ENCODE measurements around the gene SAFB2. TPM values are rescaled to one million over a fixed set of nuclear protein-coding genes. Genes with fewer than 3 reads are reported as not detected.

SAFB2 gene
- polyA plus RNA-seq, 2 donors, result 27.5 to 43.7 TPM

GRCh38 chr19:5641171-5641570, 18.6 kb upstream of the SAFB2 start:
- WGBS, 2 donors, result 52 to 69% methylated on average over 4 of the region's 4 CpGs
- Histone ChIP-seq H3K27me3 (ENCODE audit: control insufficient read depth in 1 of 2, insufficient read depth in 2 of 2, low read length in 2 of 2) (no peaks in the 10 kb centered on the region), H3K27ac (ENCODE audit: low read depth in 2 of 2, low read length in 1 of 2) (peak overlapping the region in 1 of 2 donors; percentile 59), H3K4me3 (ENCODE audit: low read depth in 1 of 2, low read length in 2 of 2) (no peak overlapping the region), H3K4me1 (ENCODE audit: control insufficient read depth in 2 of 2, insufficient read depth in 2 of 2, low read length in 1 of 2) (peaks cover 0 to 3% of the 10 kb centered on the region in 2 donors), H3K36me3 (ENCODE audit: control insufficient read depth in 2 of 2, insufficient read depth in 2 of 2, low read length in 1 of 2) (peaks cover 1 to 18% of the 10 kb centered on the region in 2 donors), H3K9me3 (ENCODE audit: control insufficient read depth in 2 of 2, insufficient read depth in 1 of 2, low read depth in 1 of 2, low read length in 1 of 2) (no peaks in the 10 kb centered on the region)

- WGBS, 2 donors, result 34 to 43% methylated on average over 1 of the region's 1 CpG
- Histone ChIP-seq H3K27me3 (ENCODE audit: control insufficient read depth in 1 of 2, insufficient read depth in 2 of 2, low read length in 2 of 2) (no peaks in the 10 kb centered on the region), H3K27ac (ENCODE audit: low read depth in 2 of 2, low read length in 1 of 2) (no peak overlapping the region), H3K4me3 (ENCODE audit: low read depth in 1 of 2, low read length in 2 of 2) (no peak overlapping the region), H3K9me3 (ENCODE audit: control insufficient read depth in 2 of 2, insufficient read depth in 1 of 2, low read depth in 1 of 2, low read length in 1 of 2) (no peaks in the 10 kb centered on the region), H3K36me3 (ENCODE audit: control insufficient read depth in 2 of 2, insufficient read depth in 2 of 2, low read length in 1 of 2) (peaks cover 0 to 7% of the 10 kb centered on the region in 2 donors), H3K4me1 (ENCODE audit: control insufficient read depth in 2 of 2, insufficient read depth in 2 of 2, low read length in 1 of 2) (peaks cover 0 to 3% of the 10 kb centered on the region in 2 donors)
These were observed 15.4 kb upstream of the SAFB2 start for GRCh38 chr19:5637971-5638370.

GRCh38 chr19:5635427-5635826, 12.9 kb upstream of the SAFB2 start:
- peaks cover 2 to 3% of the 10 kb centered on the region in 2 donors for H3K4me1 ChIP-seq (ENCODE audit: control insufficient read depth in 2 of 2, insufficient read depth in 2 of 2, low read length in 1 of 2)
- no peaks in the 10 kb centered on the region for H3K27me3 ChIP-seq (ENCODE audit: control insufficient read depth in 1 of 2, insufficient read depth in 2 of 2, low read length in 2 of 2)
- H3K4me3 ChIP-seq (ENCODE audit: low read depth in 1 of 2, low read length in 2 of 2), result no peak overlapping the region
- 83 to 90% methylated on average over 6 of the region's 6 CpGs for WGBS, 2 donors
- no peak overlapping the region for H3K27ac ChIP-seq (ENCODE audit: low read depth in 2 of 2, low read length in 1 of 2)
- no peaks in the 10 kb centered on the region for H3K9me3 ChIP-seq (ENCODE audit: control insufficient read depth in 2 of 2, insufficient read depth in 1 of 2, low read depth in 1 of 2, low read length in 1 of 2)
- H3K36me3 ChIP-seq (ENCODE audit: control insufficient read depth in 2 of 2, insufficient read depth in 2 of 2, low read length in 1 of 2), result no peaks in the 10 kb centered on the region

- H3K4me3 ChIP-seq (ENCODE audit: low read depth in 1 of 2, low read length in 2 of 2), result no peak overlapping the region
- 78 to 88% methylated on average over 5 of the region's 5 CpGs for WGBS, 2 donors
- no peak overlapping the region for H3K27ac ChIP-seq (ENCODE audit: low read depth in 2 of 2, low read length in 1 of 2)
- peaks cover under 1 to 7% of the 10 kb centered on the region in 2 donors for H3K36me3 ChIP-seq (ENCODE audit: control insufficient read depth in 2 of 2, insufficient read depth in 2 of 2, low read length in 1 of 2)
- H3K27me3 ChIP-seq (ENCODE audit: control insufficient read depth in 1 of 2, insufficient read depth in 2 of 2, low read length in 2 of 2), result no peaks in the 10 kb centered on the region
- no peaks in the 10 kb centered on the region for H3K9me3 ChIP-seq (ENCODE audit: control insufficient read depth in 2 of 2, insufficient read depth in 1 of 2, low read depth in 1 of 2, low read length in 1 of 2)
- peaks cover 2 to 3% of the 10 kb centered on the region in 2 donors for H3K4me1 ChIP-seq (ENCODE audit: control insufficient read depth in 2 of 2, insufficient read depth in 2 of 2, low read length in 1 of 2)
These were observed 10.1 kb upstream of the SAFB2 start for GRCh38 chr19:5632657-5633056.

DNA sequence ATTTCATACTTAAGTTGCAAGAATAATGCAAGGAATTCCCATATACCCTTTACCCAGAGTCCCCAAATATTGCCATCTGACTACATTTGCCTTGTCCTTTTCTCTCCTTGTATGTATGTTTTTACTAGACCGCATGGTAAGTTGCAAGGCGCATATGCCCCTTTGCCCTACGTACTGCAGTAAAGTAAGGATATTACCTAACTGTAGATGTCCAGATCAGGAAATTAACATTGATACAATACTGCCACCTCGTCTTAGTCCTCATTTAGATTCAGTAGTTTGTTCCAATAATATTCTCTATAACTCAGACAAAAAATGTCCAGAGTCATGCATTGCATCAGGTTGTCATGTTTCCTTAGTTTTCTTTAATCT, 9.7 kb upstream of the SAFB2 start:
- Histone ChIP-seq H3K27ac (ENCODE audit: low read depth in 2 of 2, low read length in 1 of 2) (no peak overlapping the region), H3K4me3 (ENCODE audit: low read depth in 1 of 2, low read length in 2 of 2) (no peak overlapping the region), H3K36me3 (ENCODE audit: control insufficient read depth in 2 of 2, insufficient read depth in 2 of 2, low read length in 1 of 2) (peaks cover 5 to 11% of the 10 kb centered on the region in 2 donors), H3K4me1 (ENCODE audit: control insufficient read depth in 2 of 2, insufficient read depth in 2 of 2, low read length in 1 of 2) (peaks cover 3 to 4% of the 10 kb centered on the region in 2 donors), H3K9me3 (ENCODE audit: control insufficient read depth in 2 of 2, insufficient read depth in 1 of 2, low read depth in 1 of 2, low read length in 1 of 2) (no peaks in the 10 kb centered on the region), H3K27me3 (ENCODE audit: control insufficient read depth in 1 of 2, insufficient read depth in 2 of 2, low read length in 2 of 2) (no peaks in the 10 kb centered on the region)
- WGBS, 2 donors, result 65 to 81% methylated on average over 4 of the region's 4 CpGs

DNA sequence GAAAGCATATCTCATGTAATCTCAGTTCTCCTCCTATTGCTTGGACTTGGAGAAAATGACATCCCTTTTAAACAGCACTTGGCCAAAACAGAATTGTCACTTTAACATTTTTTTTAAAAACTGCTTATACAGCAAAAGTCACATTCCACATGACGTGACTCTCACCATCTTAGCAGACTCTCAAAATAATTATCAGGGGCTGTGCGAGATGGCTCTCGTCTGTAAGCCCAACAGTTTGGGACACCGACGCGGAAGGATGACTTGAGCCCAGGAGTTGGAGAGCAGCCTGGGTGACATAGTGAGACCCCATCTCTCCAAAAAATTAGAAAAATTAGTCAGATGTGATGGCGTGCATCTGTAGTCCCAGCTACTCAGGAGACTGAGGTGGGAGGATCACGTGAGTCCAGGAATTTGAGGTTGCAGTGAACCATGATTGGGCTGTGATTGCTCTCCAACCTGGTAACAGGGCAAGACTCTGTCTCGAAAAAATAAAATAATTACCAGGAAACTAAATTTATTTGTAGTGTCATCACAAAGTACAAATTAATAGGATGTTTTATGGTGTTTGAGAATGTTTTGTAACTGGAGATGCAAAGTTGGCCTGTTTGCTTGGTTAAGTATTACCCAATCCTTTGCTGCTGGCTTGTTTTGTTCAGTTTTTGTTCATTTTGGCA, 9.1 kb upstream of the SAFB2 start:
- Histone ChIP-seq H3K27me3 (ENCODE audit: control insufficient read depth in 1 of 2, insufficient read depth in 2 of 2, low read length in 2 of 2) (no peaks in the 10 kb centered on the region), H3K4me3 (ENCODE audit: low read depth in 1 of 2, low read length in 2 of 2) (no peak overlapping the region), H3K27ac (ENCODE audit: low read depth in 2 of 2, low read length in 1 of 2) (peak overlapping the region in 1 of 2 donors; percentile 55), H3K4me1 (ENCODE audit: control insufficient read depth in 2 of 2, insufficient read depth in 2 of 2, low read length in 1 of 2) (peaks cover 3 to 4% of the 10 kb centered on the region in 2 donors), H3K9me3 (ENCODE audit: control insufficient read depth in 2 of 2, insufficient read depth in 1 of 2, low read depth in 1 of 2, low read length in 1 of 2) (no peaks in the 10 kb centered on the region), H3K36me3 (ENCODE audit: control insufficient read depth in 2 of 2, insufficient read depth in 2 of 2, low read length in 1 of 2) (peaks cover 6 to 16% of the 10 kb centered on the region in 2 donors)
- whole genome bisulfite sequencing, 2 donors, result 71 to 72% methylated on average over 9 of the region's 9 CpGs

- 82 to 83% methylated on average over 9 of the region's 9 CpGs for WGBS, 2 donors
- Histone ChIP-seq H3K27ac (ENCODE audit: low read depth in 2 of 2, low read length in 1 of 2) (no peak overlapping the region), H3K4me3 (ENCODE audit: low read depth in 1 of 2, low read length in 2 of 2) (no peak overlapping the region), H3K4me1 (ENCODE audit: control insufficient read depth in 2 of 2, insufficient read depth in 2 of 2, low read length in 1 of 2) (peaks cover 8 to 14% of the 10 kb centered on the region in 2 donors), H3K36me3 (ENCODE audit: control insufficient read depth in 2 of 2, insufficient read depth in 2 of 2, low read length in 1 of 2) (peaks cover 9 to 20% of the 10 kb centered on the region in 2 donors), H3K27me3 (ENCODE audit: control insufficient read depth in 1 of 2, insufficient read depth in 2 of 2, low read length in 2 of 2) (no peaks in the 10 kb centered on the region), H3K9me3 (ENCODE audit: control insufficient read depth in 2 of 2, insufficient read depth in 1 of 2, low read depth in 1 of 2, low read length in 1 of 2) (no peaks in the 10 kb centered on the region)
These were observed 6.4 kb upstream of the SAFB2 start for GRCh38 chr19:5628919-5629481.

GRCh38 chr19:5628461-5628860, 5.9 kb upstream of the SAFB2 start:
- H3K27me3 ChIP-seq (ENCODE audit: control insufficient read depth in 1 of 2, insufficient read depth in 2 of 2, low read length in 2 of 2), result no peaks in the 10 kb centered on the region
- 68 to 71% methylated on average over 1 of the region's 1 CpG for WGBS, 2 donors
- H3K4me1 ChIP-seq (ENCODE audit: control insufficient read depth in 2 of 2, insufficient read depth in 2 of 2, low read length in 1 of 2), result peaks cover 8 to 14% of the 10 kb centered on the region in 2 donors
- H3K27ac ChIP-seq (ENCODE audit: low read depth in 2 of 2, low read length in 1 of 2), result no peak overlapping the region
- H3K4me3 ChIP-seq (ENCODE audit: low read depth in 1 of 2, low read length in 2 of 2), result no peak overlapping the region
- no peaks in the 10 kb centered on the region for H3K9me3 ChIP-seq (ENCODE audit: control insufficient read depth in 2 of 2, insufficient read depth in 1 of 2, low read depth in 1 of 2, low read length in 1 of 2)
- H3K36me3 ChIP-seq (ENCODE audit: control insufficient read depth in 2 of 2, insufficient read depth in 2 of 2, low read length in 1 of 2), result peaks cover 9 to 20% of the 10 kb centered on the region in 2 donors

- Histone ChIP-seq H3K27me3 (ENCODE audit: control insufficient read depth in 1 of 2, insufficient read depth in 2 of 2, low read length in 2 of 2) (no peaks in the 10 kb centered on the region), H3K27ac (ENCODE audit: low read depth in 2 of 2, low read length in 1 of 2) (peak overlapping the region in 1 of 2 donors; percentile 24)
- 57 to 59% methylated on average over 6 of the region's 6 CpGs for WGBS, 2 donors
These were observed 4.9 kb upstream of the SAFB2 start for GRCh38 chr19:5627395-5627904.

More at GRCh38 chr19:5627395-5627904, 4.9 kb upstream of the SAFB2 start:
- Histone ChIP-seq H3K9me3 (ENCODE audit: control insufficient read depth in 2 of 2, insufficient read depth in 1 of 2, low read depth in 1 of 2, low read length in 1 of 2) (no peaks in the 10 kb centered on the region), H3K4me1 (ENCODE audit: control insufficient read depth in 2 of 2, insufficient read depth in 2 of 2, low read length in 1 of 2) (peaks cover 8 to 14% of the 10 kb centered on the region in 2 donors), H3K36me3 (ENCODE audit: control insufficient read depth in 2 of 2, insufficient read depth in 2 of 2, low read length in 1 of 2) (peaks cover 9 to 20% of the 10 kb centered on the region in 2 donors), H3K4me3 (ENCODE audit: low read depth in 1 of 2, low read length in 2 of 2) (no peak overlapping the region)
